Measurements from ENCODE around the gene ZRANB1. TPM values are rescaled to one million over a fixed set of nuclear protein-coding genes. Genes with fewer than 3 reads are reported as not detected.

ZRANB1 gene
- total and polyA plus RNA-seq, 2 of the 4 experiments (the other 2 are of a cell fraction): 11.2 to 24.7 TPM

DNA sequence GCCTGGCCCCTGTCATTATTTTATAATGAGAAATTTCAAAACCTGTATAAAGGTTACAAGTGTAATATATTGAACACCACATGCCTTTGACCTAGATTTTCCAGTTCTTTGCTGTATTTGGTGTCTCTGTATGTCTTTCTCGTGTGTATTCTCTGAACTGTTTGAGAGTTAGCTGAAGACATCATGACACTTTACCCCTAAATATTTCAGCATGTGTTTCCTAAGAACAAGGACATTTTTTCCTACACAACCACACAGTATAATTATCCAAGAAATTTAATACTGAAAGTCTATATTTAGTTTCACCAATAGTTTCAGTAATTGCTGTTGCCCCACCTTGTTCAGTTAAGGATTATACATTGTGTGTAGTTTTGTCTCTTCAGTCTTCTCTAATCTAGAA lies 14.8 kb downstream of the ZRANB1 start:
- H3K18ac ChIP-seq (ENCODE audit: low read depth, low read length): no peak overlapping the region
- no peak overlapping the region for H3K4me3 ChIP-seq (ENCODE audit: insufficient read depth, low read depth, low read length)
- no peak overlapping the region for H2BK120ac ChIP-seq (ENCODE audit: low read depth, low read length)
- H3K4me2 ChIP-seq (ENCODE audit: low read depth, low read length): no peak overlapping the region
- H4K5ac ChIP-seq (ENCODE audit: low read depth, low read length): no peak overlapping the region
- ATAC-seq (ENCODE audit: low read depth) (no peak), DNase-seq (no peak)
- POLR2A ChIA-PET (ENCODE audit: unreplicated experiment): no interaction called here
- no peak overlapping the region for H2AK5ac ChIP-seq (ENCODE audit: low read depth, low read length)
- H4K8ac ChIP-seq (ENCODE audit: low read depth in 2 of 2, low read length in 2 of 2): no peak overlapping the region
- CTCF ChIA-PET: no interaction called here
- no peak for TF ChIP-seq RAD21 (IDR thresholded peaks at IDR 0.05; ENCODE audit: low read length)
- TF ChIP-seq FOS (IDR thresholded peaks at IDR 0.05; ENCODE audit: low read depth, low read length): no peak
- no peak for TF ChIP-seq RCOR1 (IDR thresholded peaks at IDR 0.05; ENCODE audit: insufficient replicate concordance, low read length)
- TF ChIP-seq RFX5 (IDR thresholded peaks at IDR 0.05; ENCODE audit: low read depth, low read length): no peak
- H3K36me3 ChIP-seq (ENCODE audit: control insufficient read depth, insufficient read depth, low read length): peaks cover 13% of the 10 kb centered on the region
- H3K4ac ChIP-seq (ENCODE audit: low read depth, low read length): no peak overlapping the region
- H4K20me1 ChIP-seq (ENCODE audit: insufficient read depth, low read length): peaks cover 78% of the 10 kb centered on the region
- H2BK20ac ChIP-seq (ENCODE audit: low read depth, low read length): no peak overlapping the region
- no peak overlapping the region for H2AFZ ChIP-seq (replicated peaks; ENCODE audit: low read length, poor library complexity)
- dilution Hi-C loops (cut with HindIII; ENCODE audit: low sequenced_read_pairs, unreplicated experiment): no loop called here
- no peaks in the 10 kb centered on the region for H3K9me3 ChIP-seq (ENCODE audit: control insufficient read depth, insufficient read depth, low read length)
- intact Hi-C loops (cut with micrococcal nuclease): no loop called here
- no peak overlapping the region for H3K23ac ChIP-seq (ENCODE audit: low read depth, low read length)
- in situ Hi-C loops (cut with MboI; ENCODE audit: low sequenced_read_pairs): no loop called here
- no TSS peak for BruUV-seq (replicated peaks)
- peaks cover 9% of the 10 kb centered on the region for H3K9me1 ChIP-seq (ENCODE audit: insufficient read depth, low read length)
- H3K9ac ChIP-seq (ENCODE audit: low read depth, low read length): no peak overlapping the region
- H3K79me1 ChIP-seq (ENCODE audit: low read depth in 1 of 2, low read length in 2 of 2): peaks cover 27 to 78% of the 10 kb centered on the region in 2 experiments
- H4K91ac ChIP-seq (ENCODE audit: insufficient read depth, low read depth, low read length): no peak overlapping the region
- no peak overlapping the region for H2BK15ac ChIP-seq (ENCODE audit: low read depth, low read length)
- H3K27me3 ChIP-seq (ENCODE audit: control insufficient read depth, insufficient read depth, low read length): no peaks in the 10 kb centered on the region
- WGBS, 2 experiments (ENCODE audit: extremely low coverage in 2 of 2, insufficient read length in 1 of 2): no CpG with 5 or more reads among the region's 1 CpG
- H3K27ac ChIP-seq (ENCODE audit: insufficient read depth, low read length): no peak overlapping the region
- no peak overlapping the region for H3K56ac ChIP-seq (ENCODE audit: extremely low read depth, insufficient read depth, low read length)
- H3K14ac ChIP-seq (replicated peaks; ENCODE audit: low read depth, low read length): no peak overlapping the region
- no peak overlapping the region for H2AK9ac ChIP-seq (replicated peaks; ENCODE audit: low read depth, low read length, poor library complexity)
- H2BK5ac ChIP-seq (ENCODE audit: low read depth, low read length, poor library complexity, severe bottlenecking): no peak overlapping the region
- H3K4me1 ChIP-seq (ENCODE audit: control insufficient read depth, insufficient read depth, low read length): peaks cover 12% of the 10 kb centered on the region

Data from IMR-90 (cell line).